OCI-LY7 (cell line): Measurements from ENCODE around the gene MYOF. TPM values are rescaled to one million over a fixed set of nuclear protein-coding genes. Genes with fewer than 3 reads are reported as not detected.

Source experiments
- BruUV-seq: library from RNA; stranded (reverse); fragments of 400-500 nt; replicated peaks from 2 replicates; lab custom pipeline; 2021; lab: Mats Ljungman, UMichigan
- CTCF ChIA-PET: fragments of 300-600 bp; sonication (Branson Sonifier 250); formaldehyde crosslinking; loops from one replicate; lab custom pipeline; 2022; ENCODE audit warnings: antibody characterized with exemption; ENCODE audit not compliant: unreplicated experiment; lab: Charles Lee
- POLR2A ChIA-PET: fragments of 300-600 bp; sonication (Branson Sonifier 250); formaldehyde crosslinking; loops from one replicate; lab custom pipeline; 2022; ENCODE audit warnings: antibody characterized with exemption; lab: Charles Lee
- DNase-seq: peaks from one replicate; pipeline ENCODE4 v3.0.0-alpha.2; 2015; ENCODE audit warnings: low spot score
- H2AFZ ChIP-seq: fragments of 200-600 bp; sonication (generic), shearing (Covaris generic); 2 replicates; pipeline ENCODE4 v1.6.1; 2014; ENCODE audit warnings: mild to moderate bottlenecking, antibody characterized with exemption, low read length, moderate library complexity
- H3K27ac ChIP-seq: fragments of 200-600 bp; sonication (generic); 2 replicates; pipeline ENCODE4 v1.5.1; 2014; ENCODE audit warnings: mixed run types, low read depth, mild to moderate bottlenecking, moderate library complexity, low read length, inconsistent platforms; ENCODE audit not compliant: poor library complexity, severe bottlenecking
- H3K36me3 ChIP-seq: fragments of 200-600 bp; sonication (generic); 2 replicates; pipeline ENCODE4 v1.6.1; 2014; ENCODE audit warnings: mild to moderate bottlenecking, antibody characterized with exemption, low read length, moderate library complexity, mixed read lengths; ENCODE audit not compliant: insufficient read depth
- H3K4me1 ChIP-seq: fragments of 200-600 bp; sonication (generic); 2 replicates; pipeline ENCODE4 v1.5.1; 2014; ENCODE audit warnings: mild to moderate bottlenecking, low read length; ENCODE audit not compliant: insufficient read depth, poor library complexity, severe bottlenecking
- H3K4me2 ChIP-seq: fragments of 200-600 bp; sonication (generic); 2 replicates; pipeline ENCODE4 v1.6.1; 2014; ENCODE audit warnings: mild to moderate bottlenecking, low read length
- H3K4me3 ChIP-seq: fragments of 200-600 bp; sonication (generic); 2 replicates; pipeline ENCODE4 v1.5.1; 2014; ENCODE audit warnings: mild to moderate bottlenecking, low read depth, low read length; ENCODE audit not compliant: poor library complexity, severe bottlenecking
- H3K79me2 ChIP-seq: fragments of 200-600 bp; sonication (generic); 2 replicates; pipeline ENCODE4 v1.6.1; 2016; ENCODE audit warnings: low read depth, mild to moderate bottlenecking, low read length, moderate library complexity, mixed read lengths; ENCODE audit not compliant: insufficient read depth
- H3K9me2 ChIP-seq: fragments of 200-600 bp; sonication (generic); 2 replicates; pipeline ENCODE4 v1.6.1; 2016; ENCODE audit warnings: mild to moderate bottlenecking, low read length, mixed read lengths; ENCODE audit not compliant: insufficient read depth
- H3K9me3 ChIP-seq: fragments of 200-600 bp; sonication (generic); 2 replicates; pipeline ENCODE4 v1.6.1; 2014; ENCODE audit warnings: mild to moderate bottlenecking, mixed run types, low read length, mixed read lengths
- H4K20me1 ChIP-seq: fragments of 200-600 bp; sonication (generic); 2 replicates; pipeline ENCODE4 v1.6.1; 2014; ENCODE audit warnings: mild to moderate bottlenecking, antibody characterized with exemption, low read length, moderate library complexity, mixed read lengths; ENCODE audit not compliant: insufficient read depth
- EZH2phosphoT487 ChIP-seq: fragments of 200-600 bp; sonication (generic); IDR thresholded peaks from 2 replicates; pipeline ENCODE4 v1.6.1; 2018; ENCODE audit warnings: low read depth, borderline replicate concordance, mild to moderate bottlenecking, mixed run types, antibody characterized with exemption, low read length, moderate library complexity, mixed read lengths
- intact Hi-C: fragments of 100-400 bp; cut with micrococcal nuclease; formaldehyde crosslinking; loops from one replicate; pipeline ENCODE4 v1.10.0; 2022; ENCODE audit not compliant: unreplicated experiment
- total RNA-seq, 2 experiments: library from RNA; depleted of rRNA in 1 of 2; stranded (reverse); fragments of >200 nt in 1 of 2; shearing (Covaris generic) in 1 of 2; gene quantifications; 2 replicates each; pipeline ENCODE4 v1.2.3, GENCODE V29; 2014 to 2022
- TF ChIP-seq, protein P1 (sequence below): fragments of 200-600 bp; sonication (generic); conservative IDR thresholded peaks from 2 replicates; pipeline ENCODE4 v1.5.1; 2014; ENCODE audit warnings: mild to moderate bottlenecking, antibody characterized with exemption, low read length, moderate library complexity, mixed read lengths

The MYOF gene
- total RNA-seq, 2 experiments from 2014 or later = 0.42 TPM; not detected in 1

DNA sequence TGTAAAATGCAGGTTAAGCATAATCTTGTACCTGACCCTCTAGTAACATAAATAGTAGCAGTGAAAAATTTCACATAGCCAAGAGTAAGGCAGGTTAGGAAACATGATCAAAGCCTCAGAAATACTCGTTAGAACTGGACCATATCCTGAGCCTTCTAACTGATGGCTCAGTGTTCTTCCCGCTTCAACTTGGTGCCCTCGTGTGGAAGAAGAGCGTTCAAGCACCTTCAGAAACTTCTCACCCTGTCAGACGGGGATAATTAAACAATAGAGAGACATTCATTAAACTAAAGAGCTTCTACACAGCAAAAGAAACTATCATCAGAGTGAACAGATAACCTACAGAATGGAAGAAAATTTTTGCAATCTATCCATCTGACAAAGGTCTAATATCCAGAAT lies 124.5 kb downstream of the MYOF start:
- H2AFZ ChIP-seq = no peak overlapping the region
- no peak for TF ChIP-seq EZH2phosphoT487
- TF ChIP-seq, protein P1, sequence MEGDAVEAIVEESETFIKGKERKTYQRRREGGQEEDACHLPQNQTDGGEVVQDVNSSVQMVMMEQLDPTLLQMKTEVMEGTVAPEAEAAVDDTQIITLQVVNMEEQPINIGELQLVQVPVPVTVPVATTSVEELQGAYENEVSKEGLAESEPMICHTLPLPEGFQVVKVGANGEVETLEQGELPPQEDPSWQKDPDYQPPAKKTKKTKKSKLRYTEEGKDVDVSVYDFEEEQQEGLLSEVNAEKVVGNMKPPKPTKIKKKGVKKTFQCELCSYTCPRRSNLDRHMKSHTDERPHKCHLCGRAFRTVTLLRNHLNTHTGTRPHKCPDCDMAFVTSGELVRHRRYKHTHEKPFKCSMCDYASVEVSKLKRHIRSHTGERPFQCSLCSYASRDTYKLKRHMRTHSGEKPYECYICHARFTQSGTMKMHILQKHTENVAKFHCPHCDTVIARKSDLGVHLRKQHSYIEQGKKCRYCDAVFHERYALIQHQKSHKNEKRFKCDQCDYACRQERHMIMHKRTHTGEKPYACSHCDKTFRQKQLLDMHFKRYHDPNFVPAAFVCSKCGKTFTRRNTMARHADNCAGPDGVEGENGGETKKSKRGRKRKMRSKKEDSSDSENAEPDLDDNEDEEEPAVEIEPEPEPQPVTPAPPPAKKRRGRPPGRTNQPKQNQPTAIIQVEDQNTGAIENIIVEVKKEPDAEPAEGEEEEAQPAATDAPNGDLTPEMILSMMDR = peak; percentile 77
- H3K4me3 ChIP-seq = no peak overlapping the region
- no peak overlapping the region for H3K27ac ChIP-seq
- no peak overlapping the region for H3K4me2 ChIP-seq
- H4K20me1 ChIP-seq = no peaks in the 10 kb centered on the region
- no peaks in the 10 kb centered on the region for H3K9me2 ChIP-seq
- POLR2A ChIA-PET = no interaction called here
- no peaks in the 10 kb centered on the region for H3K79me2 ChIP-seq
- intact Hi-C loops = loop anchor here (10.0 kb wide), 1 partner anchor 393 kb away; no protein-coding TSS in a partner anchor
- CTCF ChIA-PET = interaction anchor here (1.2 kb wide), 1 partner anchor 277 kb away, joined by 3 read pairs; no protein-coding TSS in a partner anchor
- no peaks in the 10 kb centered on the region for H3K4me1 ChIP-seq
- peak; percentile 48 for DNase-seq
- no peaks in the 10 kb centered on the region for H3K36me3 ChIP-seq
- no peaks in the 10 kb centered on the region for H3K9me3 ChIP-seq
- no TSS peak for BruUV-seq

- Histone ChIP-seq H3K4me2 (no peak overlapping the region), H3K4me1 (no peaks in the 10 kb centered on the region), H4K20me1 (no peaks in the 10 kb centered on the region), H3K27ac (no peak overlapping the region), H3K9me3 (no peaks in the 10 kb centered on the region), H3K9me2 (no peaks in the 10 kb centered on the region), H2AFZ (no peak overlapping the region), H3K79me2 (no peaks in the 10 kb centered on the region), H3K4me3 (no peak overlapping the region), H3K36me3 (no peaks in the 10 kb centered on the region)
- ChIA-PET CTCF (no interaction called here), POLR2A (no interaction called here)
- intact Hi-C loops = loop anchor here (10.0 kb wide), 1 partner anchor 392 kb away; no protein-coding TSS in a partner anchor
- no TSS peak for BruUV-seq
- DNase-seq = no peak
- no peak for TF ChIP-seq EZH2phosphoT487
- TF ChIP-seq, protein P1 = no peak
These were observed 125.6 kb downstream of the MYOF start for GRCh38 chr10:93356516-93356915.

DNA sequence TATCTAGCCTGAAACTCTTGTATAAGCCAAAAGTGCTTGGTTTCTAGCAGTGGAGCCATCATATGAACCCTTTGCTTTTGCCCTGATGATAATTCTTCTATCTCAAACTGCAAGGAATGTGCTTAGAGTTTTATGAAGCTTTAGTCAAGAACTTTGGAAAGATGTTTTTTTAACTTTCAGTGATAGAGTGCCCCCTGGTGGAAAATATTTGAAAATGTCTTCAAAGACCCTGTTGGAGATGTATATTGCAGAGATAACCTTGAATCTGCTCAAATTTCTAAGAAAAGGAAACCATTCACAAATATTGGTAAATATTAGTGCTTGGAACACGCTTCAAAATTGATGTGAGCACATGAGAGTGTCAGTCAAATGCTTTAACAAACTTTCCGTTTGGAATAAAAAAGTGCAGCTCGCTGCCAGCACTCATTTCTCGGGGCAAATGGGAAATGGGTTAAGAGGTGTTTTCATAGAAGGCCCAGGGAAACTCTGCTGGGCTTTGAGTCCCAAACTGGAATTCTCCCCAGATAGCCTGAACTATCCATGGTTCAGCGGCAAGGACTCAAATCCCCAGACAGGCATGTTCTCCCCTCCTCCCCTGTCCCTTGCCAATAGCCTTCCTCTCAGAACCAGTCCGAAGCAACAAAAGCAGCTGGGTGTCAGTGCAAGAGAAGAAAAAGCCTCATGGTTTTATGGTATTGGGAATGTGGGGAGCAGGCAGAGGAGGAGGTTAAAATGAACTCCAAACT lies 129.3 kb downstream of the MYOF start:
- peak; percentile 52 for DNase-seq
- H3K9me2 ChIP-seq = no peaks in the 10 kb centered on the region
- no peak overlapping the region for H3K27ac ChIP-seq
- H3K4me2 ChIP-seq = no peak overlapping the region
- intact Hi-C loops = loop anchor here (2.0 to 10.0 kb wide), 4 partner anchors 236 to 468 kb away; no protein-coding TSS in a partner anchor
- ChIA-PET CTCF (no interaction called here), POLR2A (interaction anchor here (0.5 to 0.6 kb wide), 2 partner anchors 109 to 453 kb away, joined by 3 read pairs; no protein-coding TSS in a partner anchor)
- H3K4me1 ChIP-seq = no peaks in the 10 kb centered on the region
- no peak overlapping the region for H3K4me3 ChIP-seq
- H2AFZ ChIP-seq = no peak overlapping the region
- BruUV-seq = no TSS peak
- H3K36me3 ChIP-seq = no peaks in the 10 kb centered on the region
- no peaks in the 10 kb centered on the region for H3K79me2 ChIP-seq
- H4K20me1 ChIP-seq = no peaks in the 10 kb centered on the region
- H3K9me3 ChIP-seq = no peaks in the 10 kb centered on the region
- TF ChIP-seq, protein P1 = peak; percentile 92
- no peak for TF ChIP-seq EZH2phosphoT487
